Activated CD8-positive, alpha-beta memory T cell treated with anti-CD3 and anti-CD28 coated beads for 36 hours (primary cell): ENCODE measurements around the gene SNRNP70. TPM values are rescaled to one million over a fixed set of nuclear protein-coding genes. Genes with fewer than 3 reads are reported as not detected.
"Not testable (repeated sequence)": the region's sequence is repeated elsewhere in the genome, so short reads cannot be mapped to it uniquely, and the experiment has no call there.

Experiments used
- CTCF ChIA-PET: fragments of 350-600 bp; sonication (Branson Sonifier 250); formaldehyde crosslinking; loops from one replicate; lab custom pipeline; 2021; ENCODE audit warnings: antibody characterized with exemption; lab: Charles Lee
- POLR2A ChIA-PET: fragments of 350-600 bp; sonication (Branson Sonifier 250); formaldehyde crosslinking; loops from one replicate; lab custom pipeline; 2021; ENCODE audit warnings: antibody characterized with exemption; lab: Charles Lee
- total RNA-seq, 2 experiments: library from RNA; stranded (reverse); gene quantifications; one replicate each; pipeline ENCODE4 v1.2.3, GENCODE V29; 2021

SNRNP70 gene
- total RNA-seq, 2 experiments from 2014 or later = 201 TPM

GRCh38 chr19:49114630-49115363 is 29.5 kb downstream of the SNRNP70 start:
- CTCF ChIA-PET = interaction anchor here (0.6 to 2.3 kb wide), 14 partner anchors 9 to 469 kb away, joined by 3 to 17 read pairs (median 4); partner anchors contain the start of gene CA11
- POLR2A ChIA-PET = interaction anchor here (1.0 to 1.2 kb wide), 2 partner anchors 12 to 13 kb away, joined by 4 to 5 read pairs; no protein-coding TSS in a partner anchor

DNA sequence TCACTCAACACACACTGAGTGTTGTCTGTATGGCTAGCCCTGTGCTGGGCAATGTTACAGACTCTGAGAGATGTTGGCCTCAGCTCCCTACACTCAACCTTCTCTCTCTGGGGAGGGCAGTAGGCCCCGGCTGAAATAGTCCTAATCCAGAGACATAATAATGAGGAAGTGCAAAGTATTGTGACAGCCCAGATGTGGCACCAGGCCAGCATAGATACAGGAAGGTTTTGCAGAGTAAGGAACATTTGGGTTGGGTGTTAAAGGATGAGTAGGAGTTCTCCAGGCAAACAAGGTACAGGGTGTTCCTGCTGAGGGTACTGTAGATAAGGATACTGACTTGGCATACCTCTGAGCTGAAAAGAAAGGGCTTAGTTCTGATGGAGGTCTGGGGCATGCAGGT is 31.3 kb downstream of the SNRNP70 start:
- POLR2A ChIA-PET = no interaction called here

DNA sequence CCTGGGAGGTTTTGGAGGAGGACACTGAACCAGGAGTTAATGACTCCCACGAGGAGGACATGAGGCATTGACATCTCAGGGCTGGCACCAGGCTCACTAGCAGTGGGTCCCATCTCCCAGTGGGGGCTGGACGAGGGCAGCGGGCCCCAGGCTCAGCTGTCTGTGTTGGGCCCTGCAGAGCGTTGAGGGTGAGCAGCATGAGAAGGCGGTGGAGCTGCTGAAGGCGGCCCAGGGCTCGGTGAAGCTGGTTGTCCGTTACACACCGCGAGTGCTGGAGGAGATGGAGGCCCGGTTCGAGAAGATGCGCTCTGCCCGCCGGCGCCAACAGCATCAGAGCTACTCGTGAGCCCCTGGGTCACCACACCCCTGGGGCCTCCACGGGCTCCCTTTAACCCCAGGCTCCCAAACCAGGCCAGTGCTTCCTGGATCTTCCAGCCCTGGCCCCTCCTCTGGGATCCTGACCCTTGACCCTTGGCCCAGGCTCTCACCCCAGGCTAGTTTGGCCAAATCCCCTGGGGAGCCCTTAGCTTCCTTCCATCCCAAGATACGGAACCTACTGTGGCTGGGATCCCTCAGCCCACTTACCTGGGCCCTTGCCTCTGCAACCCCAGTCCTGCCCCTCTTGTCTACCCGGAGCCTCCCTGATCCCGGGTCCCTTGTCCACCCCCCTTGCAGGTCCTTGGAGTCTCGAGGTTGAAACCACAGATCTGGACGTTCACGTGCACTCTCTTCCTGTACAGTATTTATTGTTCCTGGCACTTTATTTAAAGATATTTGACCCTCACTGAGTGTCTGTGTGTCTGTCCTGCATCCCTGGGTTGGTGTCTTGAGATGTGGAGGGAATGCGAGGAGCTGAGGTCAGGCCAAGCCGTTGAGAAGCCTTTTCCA is 32.7 kb downstream of the SNRNP70 start:
- ChIA-PET POLR2A (no interaction called here), CTCF (interaction anchor here (0.6 to 2.0 kb wide), 6 partner anchors 10 to 182 kb away, joined by 3 to 7 read pairs (median 4); no protein-coding TSS in a partner anchor)

More for the DNA sequence above, 31.3 kb downstream of the SNRNP70 start:
- CTCF ChIA-PET = interaction anchor here (0.7 to 1.6 kb wide), 2 partner anchors 10 to 153 kb away, joined by 3 to 4 read pairs; no protein-coding TSS in a partner anchor

DNA sequence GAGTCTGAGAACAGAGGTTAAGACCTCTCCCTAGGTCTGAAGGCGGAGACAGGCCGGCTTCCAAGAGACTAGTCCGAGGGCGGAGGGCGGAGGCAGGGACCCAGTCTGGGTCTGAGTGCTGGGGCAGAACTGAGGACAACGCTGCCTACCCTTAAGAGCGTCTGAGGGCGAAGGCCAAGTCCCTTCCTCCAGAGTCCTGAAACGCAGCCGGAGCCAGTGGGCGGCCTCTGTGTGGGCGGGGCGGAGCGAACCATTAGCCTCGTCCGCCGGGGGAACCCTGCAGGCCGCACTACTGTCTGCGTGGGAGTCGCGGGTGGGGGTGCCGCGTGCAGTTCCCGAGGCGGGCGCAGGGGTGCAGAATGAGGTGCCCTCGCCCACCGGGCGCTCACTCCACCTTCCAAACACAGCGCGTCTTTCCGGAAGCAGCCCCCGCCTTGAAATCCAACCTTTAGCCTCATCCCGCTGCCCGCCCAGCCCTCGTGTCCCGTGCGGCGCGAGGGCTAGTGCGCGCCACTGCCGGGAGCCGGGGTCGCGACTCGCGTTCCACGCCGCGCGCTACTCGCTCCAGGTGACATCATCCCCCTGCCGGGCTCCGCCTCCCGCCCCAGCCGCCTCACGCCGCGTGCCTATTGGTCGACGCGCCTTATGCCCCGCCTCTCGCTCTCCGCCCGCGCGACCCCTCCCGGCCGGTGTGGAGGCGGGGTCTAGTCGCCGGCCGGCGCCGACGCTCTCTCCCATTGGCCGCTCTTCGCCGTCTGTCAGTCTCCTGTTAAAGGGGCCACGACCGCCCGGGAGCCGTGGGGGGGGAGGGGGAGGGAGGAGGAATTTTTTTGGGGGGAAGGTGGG is 33.5 kb downstream of the SNRNP70 start, which contains the start of gene C19orf73:
C19orf73 (minus strand) TSS at position 579 of the 846 bp plus-strand sequence; CDS start at position 458, 121 bp downstream.
- ChIA-PET CTCF (interaction anchor here (0.6 to 2.0 kb wide), 7 partner anchors 9 to 181 kb away, joined by 3 to 7 read pairs (median 5); no protein-coding TSS in a partner anchor), POLR2A (interaction anchor here (1.3 kb wide), 1 partner anchor 9 kb away, joined by 3 read pairs; no protein-coding TSS in a partner anchor)

DNA sequence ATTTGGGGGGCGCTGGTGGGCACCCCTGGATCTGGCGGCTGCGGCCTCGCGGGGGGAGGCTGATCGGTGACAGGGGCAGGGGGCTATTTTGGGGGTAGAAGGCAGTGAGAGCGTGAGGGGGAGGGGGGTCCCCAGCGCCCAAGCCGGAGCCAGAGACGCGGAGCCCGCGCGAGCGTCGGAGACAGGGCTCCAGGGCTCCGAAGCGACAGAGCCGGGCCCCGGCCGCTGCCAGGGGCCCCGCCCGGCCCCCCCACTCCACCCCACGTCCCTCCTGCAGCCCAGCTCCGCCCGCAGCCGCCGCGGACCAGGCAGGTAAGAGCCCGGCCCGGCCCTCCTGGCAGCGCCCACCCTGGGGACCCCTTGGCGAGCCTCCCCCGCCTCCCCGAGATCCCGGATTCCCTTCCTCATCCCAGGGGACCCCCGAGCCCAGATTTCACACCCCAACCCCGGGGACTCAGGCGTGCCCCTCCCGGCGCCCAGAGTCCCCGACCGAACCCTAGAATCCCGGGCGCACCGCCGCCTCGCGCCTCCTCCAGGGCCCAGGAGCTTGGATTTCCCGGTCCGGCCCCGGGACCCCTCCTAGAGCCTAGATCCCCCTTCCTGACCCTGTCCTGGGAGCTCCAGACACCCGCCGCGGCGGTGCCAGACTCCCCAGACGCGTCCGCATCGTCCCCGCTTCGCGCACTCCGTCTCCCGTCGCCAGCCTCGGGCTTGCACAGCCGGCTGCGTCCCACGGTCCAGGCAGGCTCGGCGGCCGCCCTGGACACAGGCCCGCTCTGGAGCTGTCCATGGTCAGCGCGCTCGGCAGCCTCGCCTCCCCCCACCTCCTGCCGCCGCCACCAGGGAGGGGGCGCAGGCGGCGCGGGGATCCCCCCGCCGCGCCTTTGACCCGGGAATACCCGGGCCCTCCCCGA is 34.4 kb downstream of the SNRNP70 start, which contains the start of gene PPFIA3:
PPFIA3 (plus strand) TSS at position 134 of the 914 bp plus-strand sequence. CDS start 8,330 bp downstream, outside the sequence.
- POLR2A ChIA-PET = interaction anchor here (0.5 to 1.3 kb wide), 5 partner anchors 8 to 1216 kb away, joined by 3 to 5 read pairs (median 3); no protein-coding TSS in a partner anchor
- CTCF ChIA-PET = interaction anchor here (1.2 to 2.0 kb wide), 6 partner anchors 8 to 127 kb away, joined by 3 to 7 read pairs (median 5); no protein-coding TSS in a partner anchor

- POLR2A ChIA-PET = interaction anchor here (0.5 to 1.3 kb wide), 4 partner anchors 8 to 1215 kb away, joined by 3 to 5 read pairs (median 4); no protein-coding TSS in a partner anchor
- CTCF ChIA-PET = interaction anchor here (1.2 to 2.0 kb wide), 6 partner anchors 8 to 128 kb away, joined by 3 to 7 read pairs (median 5); no protein-coding TSS in a partner anchor
These were observed 35.1 kb downstream of the SNRNP70 start for GRCh38 chr19:49120325-49120683.

DNA sequence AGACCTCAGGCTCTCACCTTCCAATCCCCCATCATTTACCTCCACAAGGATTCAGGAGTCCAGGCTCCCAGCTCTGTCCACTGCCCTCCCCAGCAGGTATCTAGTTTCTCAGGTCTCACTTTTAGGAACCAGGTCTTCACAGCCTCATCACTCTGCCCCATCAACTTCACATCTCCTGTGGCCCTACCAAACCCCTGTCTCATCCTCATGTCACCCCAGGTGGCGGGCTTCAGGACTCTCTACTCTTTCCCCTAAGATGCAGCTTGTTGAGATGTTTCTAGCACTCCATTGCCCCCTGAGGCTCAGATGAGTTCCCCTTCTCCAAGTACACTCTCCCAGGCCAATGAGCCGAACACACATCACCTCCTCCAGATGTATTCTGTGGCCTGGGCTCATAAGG is 35.6 kb downstream of the SNRNP70 start:
- ChIA-PET CTCF (interaction anchor here (1.0 to 1.8 kb wide), 3 partner anchors 9 to 129 kb away, joined by 3 to 6 read pairs (median 3); no protein-coding TSS in a partner anchor), POLR2A (no interaction called here)

- CTCF ChIA-PET, POLR2A ChIA-PET: not testable (repeated sequence)
These were observed 36.6 kb downstream of the SNRNP70 start for GRCh38 chr19:49121841-49122240.

GRCh38 chr19:49123285-49123684 is 38.0 kb downstream of the SNRNP70 start:
- POLR2A ChIA-PET = interaction anchor here (0.6 kb wide), 1 partner anchor 142 kb away, joined by 5 read pairs; no protein-coding TSS in a partner anchor
- CTCF ChIA-PET = not testable (repeated sequence)

- POLR2A ChIA-PET = no interaction called here
- CTCF ChIA-PET = interaction anchor here (1.2 to 1.4 kb wide), 2 partner anchors 11 to 27 kb away, joined by 3 to 10 read pairs; partner anchors contain the start of gene LIN7B
These were observed 39.9 kb downstream of the SNRNP70 start for GRCh38 chr19:49125025-49125731.

DNA sequence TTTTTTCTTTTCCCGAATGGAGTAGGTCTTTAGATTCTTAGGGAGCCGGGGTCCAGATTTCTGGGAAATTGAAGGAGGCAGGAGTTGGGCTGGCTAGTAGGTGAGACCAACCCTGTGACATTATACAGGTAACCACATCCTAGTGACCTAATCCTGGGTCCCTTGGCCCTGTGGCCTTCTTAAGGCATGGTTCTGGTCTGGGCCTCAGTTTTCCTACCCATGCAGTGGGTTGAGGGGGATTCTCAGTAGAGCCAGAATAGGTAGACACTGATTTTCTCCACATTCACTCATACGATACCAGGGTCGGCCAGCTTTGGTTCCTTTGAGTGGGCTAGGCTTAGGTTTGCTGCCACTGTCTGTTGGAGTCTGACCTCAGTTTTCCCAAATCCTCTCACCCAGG is 41.3 kb downstream of the SNRNP70 start:
- ChIA-PET POLR2A (interaction anchor here (0.8 to 1.1 kb wide), 2 partner anchors 12 to 22 kb away, joined by 4 to 8 read pairs; partner anchors contain the start of gene LIN7B), CTCF (interaction anchor here (0.6 to 2.4 kb wide), 4 partner anchors 12 to 183 kb away, joined by 3 to 11 read pairs (median 8); partner anchors contain the start of gene LIN7B)

GRCh38 chr19:49127225-49127624 is 42.0 kb downstream of the SNRNP70 start:
- ChIA-PET CTCF (interaction anchor here (0.6 to 2.4 kb wide), 7 partner anchors 8 to 184 kb away, joined by 3 to 11 read pairs (median 5); partner anchors contain the start of genes C19orf73, LIN7B and PPFIA3), POLR2A (interaction anchor here (1.1 kb wide), 1 partner anchor 13 kb away, joined by 4 read pairs; the partner anchor contains the start of gene LIN7B)

DNA sequence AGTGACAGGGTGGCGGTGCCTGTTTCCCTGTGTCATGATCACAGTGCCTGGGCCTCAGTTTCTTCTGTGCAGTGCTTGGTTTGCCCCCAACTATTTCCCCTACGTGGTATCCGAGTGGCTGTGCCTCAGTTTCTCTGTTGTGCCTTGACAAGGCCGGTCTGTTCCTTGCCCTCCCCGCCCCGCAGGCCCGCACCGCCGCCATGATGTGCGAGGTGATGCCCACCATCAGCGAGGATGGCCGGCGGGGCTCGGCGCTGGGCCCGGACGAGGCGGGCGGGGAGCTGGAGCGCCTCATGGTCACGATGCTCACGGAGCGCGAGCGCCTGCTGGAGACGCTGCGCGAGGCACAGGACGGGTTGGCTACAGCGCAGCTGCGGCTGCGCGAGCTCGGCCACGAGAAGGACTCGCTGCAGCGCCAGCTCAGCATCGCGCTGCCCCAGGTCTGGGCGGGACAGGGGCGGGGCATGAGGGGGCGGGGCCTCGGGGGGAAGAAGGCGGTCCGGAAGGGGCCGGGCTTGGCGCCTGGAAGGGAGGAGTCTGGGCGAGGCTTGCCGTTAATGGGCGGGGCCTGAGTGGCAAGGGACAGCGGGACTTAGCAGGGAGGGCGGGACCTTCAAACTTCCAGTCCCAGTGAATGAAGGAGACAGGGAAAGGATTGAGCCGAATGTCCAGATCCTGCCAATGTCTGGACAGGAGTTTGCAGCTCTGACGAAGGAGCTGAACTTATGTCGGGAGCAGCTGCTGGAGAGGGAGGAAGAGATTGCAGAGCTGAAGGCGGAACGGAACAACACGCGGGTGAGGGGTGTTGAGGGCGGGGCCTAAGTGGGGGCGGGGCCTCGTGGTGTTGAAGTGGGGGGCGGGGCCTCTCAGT is 42.7 kb downstream of the SNRNP70 start:
- ChIA-PET CTCF (interaction anchor here (1.0 to 2.8 kb wide), 7 partner anchors 9 to 71 kb away, joined by 3 to 11 read pairs (median 5); partner anchors contain the start of genes C19orf73, LIN7B and PPFIA3), POLR2A (interaction anchor here (0.6 to 1.0 kb wide), 2 partner anchors 8 to 13 kb away, joined by 3 to 5 read pairs; partner anchors contain the start of gene PPFIA3)

GRCh38 chr19:49128545-49129237 is 43.4 kb downstream of the SNRNP70 start:
- POLR2A ChIA-PET = interaction anchor here (1.0 kb wide), 1 partner anchor 14 kb away, joined by 5 read pairs; no protein-coding TSS in a partner anchor
- CTCF ChIA-PET = interaction anchor here (1.1 to 2.8 kb wide), 6 partner anchors 9 to 70 kb away, joined by 4 to 11 read pairs (median 6); partner anchors contain the start of genes C19orf73, LIN7B and PPFIA3
